Liver (tissue), 9 donors: ENCODE results near the gene EMILIN1. TPM values are rescaled to one million over a fixed set of nuclear protein-coding genes. Genes with fewer than 3 reads are reported as not detected.
"Not testable (repeated sequence)": the region's sequence is repeated elsewhere in the genome, so short reads cannot be mapped to it uniquely, and the experiment has no call there.

ENCODE experiments used
- DNase-seq: peaks from one replicate; pipeline ENCODE4 v3.0.0-alpha.2; 2017; ENCODE audit warnings: low spot score
- H3K27ac ChIP-seq, 2 donors: one replicate each; pipeline ENCODE4 v1.7.0; 2013; ENCODE audit warnings: inconsistent platforms in 2 of 2, low read length in 2 of 2, control low read depth in 1 of 2, low read depth in 1 of 2, mild to moderate bottlenecking in 1 of 2
- H3K27me3 ChIP-seq, 4 donors: one replicate each; pipeline versions ENCODE4 v1.6.1 to v1.7.0; 2013; ENCODE audit warnings: low read length in 3 of 4, inconsistent platforms in 1 of 4, mild to moderate bottlenecking in 1 of 4, moderate library complexity in 1 of 4; ENCODE audit not compliant: control insufficient read depth in 4 of 4, insufficient read depth in 4 of 4
- H3K36me3 ChIP-seq, 4 donors: one replicate each; pipeline versions ENCODE4 v1.6.1 to v1.7.0; 2013; ENCODE audit warnings: low read length in 3 of 4, mild to moderate bottlenecking in 3 of 4, low read depth in 1 of 4, moderate library complexity in 1 of 4; ENCODE audit not compliant: control insufficient read depth in 4 of 4, insufficient read depth in 3 of 4
- H3K4me1 ChIP-seq, 4 donors: one replicate each; pipeline versions ENCODE4 v1.6.1 to v1.7.0; 2013; ENCODE audit warnings: low read length in 3 of 4, mild to moderate bottlenecking in 3 of 4, moderate library complexity in 1 of 4; ENCODE audit not compliant: control insufficient read depth in 4 of 4, insufficient read depth in 4 of 4
- H3K4me3 ChIP-seq, 3 donors: one replicate each; pipeline versions ENCODE4 v1.6.1 to v1.7.0; 2013; ENCODE audit warnings: low read length in 3 of 3, control low read depth in 1 of 3, low read depth in 1 of 3, mild to moderate bottlenecking in 1 of 3
- H3K9ac ChIP-seq, 2 donors: one replicate each; pipeline ENCODE4 v1.7.0; 2013; ENCODE audit warnings: low read length in 2 of 2, mild to moderate bottlenecking in 2 of 2, moderate library complexity in 2 of 2, control low read depth in 1 of 2, low read depth in 1 of 2
- H3K9me3 ChIP-seq, 4 donors: one replicate each; pipeline versions ENCODE4 v1.6.1 to v1.7.0; 2013; ENCODE audit warnings: low read length in 3 of 4; ENCODE audit not compliant: control insufficient read depth in 4 of 4
- CTCF ChIP-seq: fragments of 150-350 bp; IDR thresholded peaks from 2 replicates; pipeline ENCODE4 v1.5.1; 2017; ENCODE audit warnings: improper control_type of control experiment, low read depth, low read length; ENCODE audit not compliant: missing input control
- EGR1 ChIP-seq, 2 donors: IDR thresholded peaks; 2 replicates each; pipeline ENCODE4 v1.6.1; 2016 to 2018; ENCODE audit warnings: antibody characterized with exemption in 2 of 2, low read depth in 2 of 2
- FOXA2 ChIP-seq: IDR thresholded peaks from 2 replicates; pipeline ENCODE4 v1.6.1; 2016; ENCODE audit warnings: antibody characterized with exemption
- HNF4G ChIP-seq: IDR thresholded peaks from 2 replicates; pipeline ENCODE4 v1.6.1; 2016; ENCODE audit warnings: antibody characterized with exemption
- JUND ChIP-seq, 2 donors: IDR thresholded peaks; 2 replicates each; pipeline ENCODE4 v1.6.1; 2016; ENCODE audit warnings: antibody characterized with exemption in 2 of 2
- NR2F2 ChIP-seq: IDR thresholded peaks from 2 replicates; pipeline ENCODE4 v1.6.1; 2016; ENCODE audit warnings: antibody characterized with exemption
- RAD21 ChIP-seq, 2 donors: IDR thresholded peaks; 2 replicates each; pipeline ENCODE4 v1.6.1; 2016; ENCODE audit warnings: antibody characterized with exemption in 2 of 2, mild to moderate bottlenecking in 2 of 2
- SP1 ChIP-seq: IDR thresholded peaks from 2 replicates; pipeline ENCODE4 v1.6.1; 2018; ENCODE audit warnings: antibody characterized with exemption, mild to moderate bottlenecking
- YY1 ChIP-seq: IDR thresholded peaks from 2 replicates; pipeline ENCODE4 v1.6.1; 2016; ENCODE audit warnings: antibody characterized with exemption, mild to moderate bottlenecking
- WGBS: extraction: QIAGEN DNeasy Blood & Tissue Kit; methylation state at CpG from one replicate; pipeline ENCODE4 v1.1.7; 2013; 5-methylcytosine and 5-hydroxymethylcytosine counted together
- polyA plus RNA-seq, 2 donors: library from polyadenylated mRNA; stranded (reverse) in 1 of 2; unstranded in 1 of 2; fragments of 200-250 nt in 1 of 2; fragments of >200 nt in 1 of 2; fragmentation: Nextera tagmentation in 1 of 2; extraction: Ambion mirVana in 1 of 2; gene quantifications; one replicate each; pipeline versions ENCODE4 v1.2.1 to v1.2.3, GENCODE V29; 2013 to 2015
- total RNA-seq, 2 donors: library from RNA; depleted of rRNA; stranded (reverse); fragments of >200 nt; gene quantifications; one replicate each; pipeline ENCODE4 v1.2.3, GENCODE V29; 2014
- TF ChIP-seq, protein P1 (sequence below): IDR thresholded peaks from 2 replicates; pipeline ENCODE4 v1.6.1; 2016; ENCODE audit warnings: antibody characterized with exemption
- TF ChIP-seq, protein P2 (sequence below): IDR thresholded peaks from 2 replicates; pipeline ENCODE4 v1.6.1; 2016; ENCODE audit warnings: antibody characterized with exemption
- donor health status: healthy.
- donor health status: healthy.
- donor health status: healthy.
- donor health status: healthy.
- donor health status: healthy.

EMILIN1 gene
- total and polyA plus RNA-seq, 4 donors = 3.4 to 26.1 (median 24.0) TPM

- DNase-seq, H3K9ac ChIP-seq, H3K27ac ChIP-seq, H3K9me3 ChIP-seq, H3K4me3 ChIP-seq, H3K36me3 ChIP-seq, H3K27me3 ChIP-seq, H3K4me1 ChIP-seq: not testable (repeated sequence)
- 88% methylated on average over 24 of the region's 24 CpGs for WGBS
Measured at GRCh38 chr2:27110603-27111352, 32.4 kb downstream of the EMILIN1 start.

DNA sequence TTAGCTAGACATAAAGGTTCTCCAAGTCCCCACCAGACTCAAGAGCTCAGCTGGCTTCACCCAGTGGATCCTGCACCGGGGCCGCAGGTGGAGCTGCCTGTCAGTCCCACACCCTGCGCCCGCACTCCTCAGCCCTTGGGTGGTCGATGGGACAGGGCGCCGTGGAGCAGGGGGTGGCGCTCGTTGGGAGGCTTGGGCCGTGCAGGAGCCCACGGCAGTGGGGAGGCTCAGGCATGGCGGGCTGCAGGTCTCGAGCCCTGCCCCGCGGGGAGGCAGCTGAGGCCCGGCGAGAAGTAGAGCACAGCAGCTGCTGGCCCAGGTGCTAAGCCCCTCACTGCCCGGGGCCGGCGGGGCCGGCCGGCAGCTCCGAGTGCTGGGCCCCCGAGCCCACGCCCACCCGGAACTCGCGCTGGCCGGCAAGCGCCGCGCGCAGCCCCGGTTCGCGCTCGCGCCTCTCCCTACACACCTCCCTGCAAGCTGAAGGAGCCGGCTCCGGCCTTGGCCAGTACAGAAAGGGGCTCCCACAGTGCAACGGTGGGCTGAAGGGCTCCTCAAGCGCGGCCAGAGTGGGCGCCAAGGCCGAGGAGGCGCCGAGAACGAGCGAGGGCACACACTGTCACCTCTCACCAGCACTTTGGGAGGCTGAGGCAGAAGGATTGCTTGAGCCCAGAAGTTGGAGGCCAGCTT is 33.1 kb downstream of the EMILIN1 start:
- not testable (repeated sequence) for H3K27ac ChIP-seq, H3K9ac ChIP-seq, H3K36me3 ChIP-seq, DNase-seq, H3K4me3 ChIP-seq, H3K4me1 ChIP-seq, H3K9me3 ChIP-seq, H3K27me3 ChIP-seq
- 91% methylated on average over 49 of the region's 49 CpGs for WGBS

GRCh38 chr2:27115519-27115918 is 37.1 kb downstream of the EMILIN1 start:
- 74% methylated on average over 2 of the region's 2 CpGs for WGBS
- H3K27me3 ChIP-seq = peaks cover 0 to 2% (median 0%) of the 10 kb centered on the region in 4 donors
- H3K4me1 ChIP-seq = peaks cover 0 to 10% (median 9%) of the 10 kb centered on the region in 4 donors
- DNase-seq = no peak
- no peak overlapping the region for H3K4me3 ChIP-seq
- no peaks in the 10 kb centered on the region for H3K36me3 ChIP-seq
- no peaks in the 10 kb centered on the region for H3K9me3 ChIP-seq
- no peak for TF ChIP-seq EGR1 (IDR thresholded peaks at IDR 0.05; ENCODE audit: low read depth in 2 of 2)
- TF ChIP-seq RAD21 (IDR thresholded peaks at IDR 0.05) = no peak
- TF ChIP-seq JUND (IDR thresholded peaks at IDR 0.05) = no peak
- no peak for TF ChIP-seq YY1
- no peak for TF ChIP-seq SP1
- TF ChIP-seq, protein P1, sequence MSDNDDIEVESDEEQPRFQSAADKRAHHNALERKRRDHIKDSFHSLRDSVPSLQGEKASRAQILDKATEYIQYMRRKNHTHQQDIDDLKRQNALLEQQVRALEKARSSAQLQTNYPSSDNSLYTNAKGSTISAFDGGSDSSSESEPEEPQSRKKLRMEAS = no peak
- TF ChIP-seq CTCF = no peak
- TF ChIP-seq NR2F2 = no peak
- TF ChIP-seq, protein P2, sequence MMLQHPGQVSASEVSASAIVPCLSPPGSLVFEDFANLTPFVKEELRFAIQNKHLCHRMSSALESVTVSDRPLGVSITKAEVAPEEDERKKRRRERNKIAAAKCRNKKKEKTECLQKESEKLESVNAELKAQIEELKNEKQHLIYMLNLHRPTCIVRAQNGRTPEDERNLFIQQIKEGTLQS = no peak
- TF ChIP-seq FOXA2 = no peak
- TF ChIP-seq HNF4G = no peak
- no peak overlapping the region for H3K27ac ChIP-seq
- no peak overlapping the region for H3K9ac ChIP-seq
